HG02970 (cell line): ENCODE measurements around the gene PALM.

Experiments
- ATAC-seq: cut with Tn5 transposase; IDR thresholded peaks from one replicate; pipeline ENCODE4 v1.9.1; 2021; ENCODE audit warnings: mild to moderate bottlenecking, moderate library complexity, moderate number of reproducible peaks; ENCODE audit not compliant: unreplicated experiment, low FRiP score

Gene PALM

GRCh38 chr19:772730-773436 lies 64.1 kb downstream of the PALM start:
- ATAC-seq = no peak

GRCh38 chr19:776549-776948 lies 67.8 kb downstream of the PALM start:
- ATAC-seq = no peak

GRCh38 chr19:778910-779653 lies 70.3 kb downstream of the PALM start:
- ATAC-seq = no peak

- ATAC-seq = no peak
Measured at GRCh38 chr19:780935-781334, 72.2 kb downstream of the PALM start.

- no peak for ATAC-seq
Measured at GRCh38 chr19:781800-782184, 73.1 kb downstream of the PALM start.

- ATAC-seq = no peak
Measured at GRCh38 chr19:782185-782877, 73.6 kb downstream of the PALM start.

GRCh38 chr19:782878-783668 lies 74.3 kb downstream of the PALM start:
- ATAC-seq = no peak

- no peak for ATAC-seq
Measured at GRCh38 chr19:784541-784940, 75.8 kb downstream of the PALM start.

GRCh38 chr19:787536-787935 lies 78.8 kb downstream of the PALM start:
- no peak for ATAC-seq

GRCh38 chr19:788686-788982 lies 79.9 kb downstream of the PALM start:
- no peak for ATAC-seq

- no peak for ATAC-seq
Measured at GRCh38 chr19:788983-789700, 80.4 kb downstream of the PALM start.

- ATAC-seq = no peak
Measured at GRCh38 chr19:789701-790060, 80.9 kb downstream of the PALM start.

- no peak for ATAC-seq
Measured at GRCh38 chr19:791007-791566, 82.4 kb downstream of the PALM start.

- ATAC-seq = no peak
Measured at GRCh38 chr19:791567-792305, 83.0 kb downstream of the PALM start.

GRCh38 chr19:792306-792885 lies 83.7 kb downstream of the PALM start:
- ATAC-seq = no peak

GRCh38 chr19:793806-794205 lies 85.1 kb downstream of the PALM start:
- no peak for ATAC-seq

- no peak for ATAC-seq
Measured at GRCh38 chr19:795073-795611, 86.4 kb downstream of the PALM start.

GRCh38 chr19:795691-796581 lies 87.2 kb downstream of the PALM start:
- ATAC-seq = no peak
